GM23248 (cell line): Measurements from ENCODE around the gene ATE1. TPM values are rescaled to one million over a fixed set of nuclear protein-coding genes. Genes with fewer than 3 reads are reported as not detected.

Experiments
- DNase-seq: peaks from one replicate; pipeline ENCODE4 v3.0.0-alpha.2; 2015
- H2AFZ ChIP-seq: fragments of 200-600 bp; sonication (generic); 2 replicates; pipeline ENCODE4 v1.6.1; 2016; ENCODE audit warnings: antibody characterized with exemption
- H3F3A ChIP-seq: fragments of 200-600 bp; sonication (generic); 2 replicates; pipeline ENCODE4 v1.6.1; 2016; ENCODE audit warnings: mild to moderate bottlenecking, antibody characterized with exemption, mixed run types; ENCODE audit not compliant: insufficient read depth
- H3K27ac ChIP-seq: fragments of 200-600 bp; sonication (generic); 2 replicates; pipeline ENCODE4 v1.5.1; 2016; ENCODE audit warnings: mild to moderate bottlenecking
- H3K27me3 ChIP-seq: fragments of 200-600 bp; sonication (generic); replicated peaks from 2 replicates; pipeline ENCODE4 v1.6.1; 2016; ENCODE audit warnings: mild to moderate bottlenecking; ENCODE audit not compliant: insufficient read depth
- H3K36me3 ChIP-seq: fragments of 200-600 bp; sonication (generic); 2 replicates; pipeline ENCODE4 v1.6.1; 2016; ENCODE audit warnings: low read depth, mild to moderate bottlenecking
- H3K4me1 ChIP-seq: fragments of 200-600 bp; sonication (generic); 2 replicates; pipeline ENCODE4 v1.6.1; 2016; ENCODE audit warnings: mild to moderate bottlenecking; ENCODE audit not compliant: insufficient read depth
- H3K4me2 ChIP-seq: fragments of 200-600 bp; sonication (generic); one replicate; pipeline ENCODE4 v1.6.1; 2016; ENCODE audit warnings: mild to moderate bottlenecking; ENCODE audit not compliant: unreplicated experiment
- H3K4me3 ChIP-seq: fragments of 200-600 bp; sonication (generic); 2 replicates; pipeline ENCODE4 v1.5.1; 2016; ENCODE audit warnings: mild to moderate bottlenecking
- H3K79me2 ChIP-seq: fragments of 200-600 bp; sonication (generic); 2 replicates; pipeline ENCODE4 v1.6.1; 2016; ENCODE audit warnings: mild to moderate bottlenecking; ENCODE audit not compliant: insufficient read depth
- H3K9ac ChIP-seq: fragments of 200-600 bp; sonication (generic); 2 replicates; pipeline ENCODE4 v1.6.1; 2016; ENCODE audit warnings: mild to moderate bottlenecking
- H3K9me2 ChIP-seq: fragments of 200-600 bp; sonication (generic); 2 replicates; pipeline ENCODE4 v1.6.1; 2016; ENCODE audit warnings: mixed run types, mild to moderate bottlenecking, moderate library complexity; ENCODE audit not compliant: insufficient read depth
- H3K9me3 ChIP-seq: fragments of 200-600 bp; sonication (generic); one replicate; pipeline ENCODE4 v1.6.1; 2017; ENCODE audit warnings: low read depth
- H4K20me1 ChIP-seq: fragments of 200-600 bp; sonication (generic); 2 replicates; pipeline ENCODE4 v1.6.0; 2016; ENCODE audit not compliant: insufficient read depth
- EZH2 ChIP-seq: fragments of 200-600 bp; sonication (generic); IDR thresholded peaks from 2 replicates; pipeline ENCODE4 v1.6.1; 2018; ENCODE audit warnings: antibody characterized with exemption, mild to moderate bottlenecking; ENCODE audit not compliant: insufficient read depth, poor library complexity, severe bottlenecking
- EZH2phosphoT487 ChIP-seq: fragments of 200-600 bp; sonication (generic); IDR thresholded peaks from 2 replicates; pipeline ENCODE4 v1.6.1; 2018; ENCODE audit warnings: antibody characterized with exemption, moderate library complexity, mild to moderate bottlenecking, low read depth; ENCODE audit not compliant: insufficient read depth
- WGBS, 2 experiments: methylation state at CpG; one replicate each; pipeline ENCODE4 v1.1.6; 2015 to 2017; ENCODE audit warnings: low lambda C conversion rate in 2 of 2, low coverage in 1 of 2; ENCODE audit errors: missing lambda C conversion rate in 2 of 2; 5-methylcytosine and 5-hydroxymethylcytosine counted together
- in situ Hi-C: fragments of 300-500 bp; cut with MboI; formaldehyde crosslinking; loops from 2 replicates; pipeline ENCODE4 v1.15.0; 2020
- polyA plus RNA-seq: library from polyadenylated mRNA; unstranded; fragments of >200 nt; fragmentation: Nextera tagmentation; extraction: Ambion mirVana; gene quantifications from 2 replicates; pipeline ENCODE4 v1.2.1, GENCODE V29; 2016
- total RNA-seq: library from RNA; depleted of rRNA; stranded (reverse); fragments of >200 nt; shearing (Covaris generic); gene quantifications from 2 replicates; pipeline ENCODE4 v1.2.3, GENCODE V29; 2014

ATE1 gene
- total and polyA plus RNA-seq, 2 experiments from 2014 or later: 14.8 to 19.1 TPM

DNA sequence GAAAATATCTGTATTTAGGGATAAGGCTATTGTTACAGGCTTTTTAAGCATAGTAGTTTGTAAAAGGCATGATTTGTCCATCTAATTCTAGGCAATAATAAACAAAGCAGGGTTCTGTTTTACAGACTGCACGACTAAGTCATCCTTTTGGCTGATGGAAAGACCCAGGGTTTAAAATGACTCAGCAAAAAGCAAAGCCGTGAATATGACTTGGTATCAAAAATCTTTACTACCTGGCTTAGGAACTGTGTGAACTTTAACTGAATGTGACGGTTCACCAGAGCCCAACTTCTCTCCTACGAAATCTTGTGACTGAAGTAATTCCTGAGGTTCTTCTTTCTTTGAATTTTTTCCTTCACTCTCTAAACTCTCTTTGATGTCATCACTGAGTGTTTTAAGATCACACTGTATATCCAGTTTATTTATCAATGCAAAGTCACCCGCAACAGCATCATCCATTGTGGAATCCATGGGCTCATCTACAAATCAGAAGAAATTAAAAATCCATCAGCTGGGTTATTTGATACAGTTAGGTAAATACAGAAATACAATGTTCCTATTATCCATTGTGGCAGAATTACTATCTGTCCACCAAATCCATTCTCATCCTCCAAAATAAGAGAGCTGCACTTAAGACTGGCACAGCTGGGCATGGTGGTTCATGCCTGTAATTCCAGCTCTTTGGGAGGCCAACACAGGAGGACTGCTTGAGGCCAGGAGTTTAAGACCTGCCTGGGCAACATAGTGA is 17.0 kb downstream of the ATE1 start:
- peaks cover 11% of the 10 kb centered on the region for H3K79me2 ChIP-seq
- H2AFZ ChIP-seq: peak overlapping the region; percentile 26
- H3K36me3 ChIP-seq: no peaks in the 10 kb centered on the region
- TF ChIP-seq EZH2phosphoT487: no peak
- peak overlapping the region; percentile 9; the same call in 1 of the 2 replicates for H3K9ac ChIP-seq
- 61 to 64% methylated on average over 5 of the region's 5 CpGs for WGBS, 2 experiments
- DNase-seq: peak; percentile 56
- H3K9me3 ChIP-seq: no peaks in the 10 kb centered on the region
- no peak overlapping the region for H3K4me3 ChIP-seq
- H3K9me2 ChIP-seq: no peaks in the 10 kb centered on the region
- H4K20me1 ChIP-seq: no peaks in the 10 kb centered on the region
- no peaks in the 10 kb centered on the region for H3K27me3 ChIP-seq
- peak overlapping the region; percentile 19 for H3K4me2 ChIP-seq
- in situ Hi-C loops: no loop called here
- H3F3A ChIP-seq: peaks cover 9% of the 10 kb centered on the region; the same call in 1 of the 2 replicates
- H3K27ac ChIP-seq: peak overlapping the region; percentile 36
- peaks cover 9% of the 10 kb centered on the region for H3K4me1 ChIP-seq

DNA sequence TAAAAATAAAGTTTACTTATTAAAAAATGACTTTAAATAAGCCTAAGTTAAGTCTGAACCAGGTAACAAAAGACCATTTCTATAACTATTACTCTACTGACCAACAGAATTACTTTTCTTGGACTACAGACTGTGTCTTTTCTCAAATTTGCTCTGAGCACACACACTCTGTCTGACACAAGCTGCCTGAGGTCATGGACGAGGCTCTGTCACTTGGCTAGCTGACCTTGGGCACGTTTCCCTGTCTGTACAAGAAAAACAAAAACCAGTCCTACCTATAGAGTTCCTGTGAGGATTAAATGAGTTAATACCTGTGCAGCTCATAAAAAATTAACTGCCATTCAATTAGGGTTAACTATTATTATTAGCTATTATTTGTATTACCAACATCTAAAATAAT is 22.9 kb downstream of the ATE1 start:
- H3K27ac ChIP-seq: no peak overlapping the region
- no peaks in the 10 kb centered on the region for H3K9me2 ChIP-seq
- H3K9ac ChIP-seq: no peak overlapping the region
- no peaks in the 10 kb centered on the region for H3F3A ChIP-seq
- no peak for DNase-seq
- TF ChIP-seq EZH2 (no peak), EZH2phosphoT487 (no peak)
- in situ Hi-C loops: loop anchor here (10.0 kb wide), 1 partner anchor 960 kb away; no protein-coding TSS in a partner anchor
- no peaks in the 10 kb centered on the region for H3K27me3 ChIP-seq
- 0 out of 2 replicates have a peak, but pooled peaks cover 9% of the 10 kb centered on the region for H3K36me3 ChIP-seq
- H3K4me3 ChIP-seq: no peak overlapping the region
- H3K4me1 ChIP-seq: no peaks in the 10 kb centered on the region
- no peaks in the 10 kb centered on the region for H4K20me1 ChIP-seq
- no peaks in the 10 kb centered on the region; the same call in 1 of the 2 replicates for H3K79me2 ChIP-seq
- no peak overlapping the region for H3K4me2 ChIP-seq
- H2AFZ ChIP-seq: no peak overlapping the region
- 75 to 80% methylated on average over 2 of the region's 2 CpGs for WGBS, 2 experiments
- no peaks in the 10 kb centered on the region for H3K9me3 ChIP-seq

DNA sequence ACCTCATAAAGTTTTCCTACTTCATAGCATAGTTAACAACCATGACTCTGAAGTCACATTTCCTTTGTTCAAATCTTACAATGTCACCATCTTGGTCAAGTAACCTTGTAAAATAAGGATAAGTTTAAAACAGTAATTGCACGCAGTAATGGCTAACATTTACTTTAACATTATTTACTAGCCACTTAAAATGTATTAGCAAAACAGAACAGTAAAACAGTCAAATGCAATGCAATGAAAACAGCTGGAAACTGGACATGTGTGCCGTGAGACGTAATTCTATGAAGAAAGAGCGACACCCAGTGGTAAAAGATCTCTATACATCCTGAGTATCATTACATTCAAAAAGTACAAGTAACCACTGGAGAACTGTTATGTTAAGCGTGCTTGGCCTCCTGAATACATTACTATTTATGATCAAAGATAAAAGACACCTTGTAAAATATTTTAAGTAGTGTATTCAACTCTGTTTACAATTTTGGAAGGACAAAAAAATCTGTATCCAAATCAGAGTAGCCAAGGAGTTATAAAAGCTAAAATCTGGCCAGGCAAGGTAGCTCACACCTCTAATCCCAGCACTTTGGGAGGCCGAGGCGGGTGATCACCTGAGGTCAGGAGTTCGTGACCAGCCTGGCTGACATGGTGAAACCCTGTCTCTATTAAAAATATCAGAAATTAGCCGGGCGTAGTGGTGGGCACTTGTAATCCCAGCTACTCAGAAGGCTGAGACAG is 27.2 kb downstream of the ATE1 start:
- no peaks in the 10 kb centered on the region for H3K79me2 ChIP-seq
- no peaks in the 10 kb centered on the region for H3K4me1 ChIP-seq
- H3K9me2 ChIP-seq: no peaks in the 10 kb centered on the region
- no peak overlapping the region for H3K9ac ChIP-seq
- no peak overlapping the region for H3K27ac ChIP-seq
- no peak overlapping the region for H3K4me3 ChIP-seq
- no peaks in the 10 kb centered on the region for H3K9me3 ChIP-seq
- H3K36me3 ChIP-seq: 0 out of 2 replicates have a peak, but pooled peaks cover 9% of the 10 kb centered on the region
- no peak for TF ChIP-seq EZH2phosphoT487
- TF ChIP-seq EZH2: no peak
- H4K20me1 ChIP-seq: no peaks in the 10 kb centered on the region
- H2AFZ ChIP-seq: peak overlapping the region; percentile 35; the same call in 1 of the 2 replicates
- H3K4me2 ChIP-seq: no peak overlapping the region
- H3K27me3 ChIP-seq: no peaks in the 10 kb centered on the region
- 38 to 39% methylated on average over 10 of the region's 10 CpGs for WGBS, 2 experiments
- peak; percentile 83 for DNase-seq
- no peaks in the 10 kb centered on the region for H3F3A ChIP-seq
- in situ Hi-C loops: loop anchor here (10.0 kb wide), 1 partner anchor 956 kb away; no protein-coding TSS in a partner anchor

DNA sequence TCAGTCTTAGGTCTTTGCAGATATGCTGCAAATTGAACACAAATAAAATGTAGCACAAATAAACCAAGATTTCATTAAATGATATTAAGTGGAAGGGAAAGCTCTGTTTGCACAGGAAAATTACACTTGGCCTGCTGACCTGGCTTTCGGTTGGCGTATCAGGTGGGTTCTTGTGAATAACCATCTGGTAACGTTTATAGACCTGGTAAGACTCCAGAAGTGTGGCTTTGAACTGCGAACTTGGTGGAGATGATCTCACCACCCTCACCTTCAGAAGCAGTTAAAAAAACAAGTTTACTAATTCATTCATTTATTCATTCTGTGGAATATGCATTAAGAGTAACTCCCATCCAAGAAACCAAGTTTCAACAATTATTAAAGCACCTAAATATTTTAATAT is 28.1 kb downstream of the ATE1 start:
- H2AFZ ChIP-seq: no peak overlapping the region
- H3K27ac ChIP-seq: no peak overlapping the region
- in situ Hi-C loops: loop anchor here (10.0 kb wide), 1 partner anchor 955 kb away; no protein-coding TSS in a partner anchor
- no peak for TF ChIP-seq EZH2phosphoT487
- no peaks in the 10 kb centered on the region for H3K79me2 ChIP-seq
- no peaks in the 10 kb centered on the region for H3K27me3 ChIP-seq
- no peak overlapping the region for H3K4me2 ChIP-seq
- no peaks in the 10 kb centered on the region for H3F3A ChIP-seq
- H3K4me3 ChIP-seq: no peak overlapping the region
- no peak overlapping the region for H3K9ac ChIP-seq
- H3K9me3 ChIP-seq: no peaks in the 10 kb centered on the region
- H3K9me2 ChIP-seq: no peaks in the 10 kb centered on the region
- H3K4me1 ChIP-seq: no peaks in the 10 kb centered on the region
- 67 to 70% methylated on average over 4 of the region's 4 CpGs for WGBS, 2 experiments
- H3K36me3 ChIP-seq: 0 out of 2 replicates have a peak, but pooled peaks cover 9% of the 10 kb centered on the region
- DNase-seq: no peak
- H4K20me1 ChIP-seq: no peaks in the 10 kb centered on the region
